Stimulated activated CD8-positive, alpha-beta memory T cell treated with anti-CD3 and anti-CD28 coated beads, Interleukin-12 subunit alpha, Interleukin-12 subunit beta, amount 100 ng/mL, for 4 hours (primary cell): ENCODE results near the gene ZNF777.
"Not testable (repeated sequence)": the region's sequence is repeated elsewhere in the genome, so short reads cannot be mapped to it uniquely, and the experiment has no call there.

Experiments
- DNase-seq: peaks from one replicate; pipeline ENCODE4 v3.0.0-alpha.2; 2020; ENCODE audit warnings: low read depth

ZNF777 gene

DNA sequence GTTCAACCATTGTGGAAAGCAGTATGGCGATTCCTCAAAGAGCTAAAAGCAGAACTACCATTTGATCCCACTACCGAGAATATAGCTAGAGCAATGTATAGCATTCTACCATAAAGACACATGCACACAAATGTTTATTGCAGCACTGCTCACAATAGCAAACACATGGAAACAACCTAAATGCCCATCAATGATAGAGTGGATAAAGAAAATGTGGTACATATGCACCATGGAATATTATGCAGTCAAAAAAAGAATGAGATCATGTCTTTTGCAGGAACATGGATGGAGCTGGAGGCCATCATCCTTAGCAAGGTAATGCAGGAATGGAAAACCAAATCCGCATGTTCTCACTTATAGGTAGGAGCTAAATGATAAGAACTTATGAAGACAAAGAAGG is 47.8 kb downstream of the ZNF777 start:
- not testable (repeated sequence) for DNase-seq

GRCh38 chr7:149409895-149410294 is 51.0 kb downstream of the ZNF777 start:
- DNase-seq, result no peak

DNA sequence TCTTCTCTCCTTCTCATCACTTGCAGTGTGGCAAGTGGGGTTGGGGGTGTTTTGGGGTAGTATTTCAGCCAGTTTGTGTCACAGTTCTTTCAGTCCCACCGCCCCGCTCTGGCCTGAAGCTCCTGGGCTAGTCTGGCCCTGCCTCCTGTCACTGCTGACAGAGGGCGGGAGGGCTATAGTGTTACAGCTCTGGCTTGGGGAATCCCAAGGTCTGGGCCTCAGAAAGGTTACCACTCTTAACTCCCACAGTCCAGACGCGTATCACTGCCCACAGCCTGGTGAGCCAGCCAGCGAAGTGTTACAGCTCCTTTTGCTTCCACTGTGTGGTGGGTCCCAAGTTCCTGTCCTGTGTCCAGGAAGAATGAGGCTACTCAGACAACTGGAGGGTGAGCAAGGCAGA is 56.0 kb downstream of the ZNF777 start:
- no peak for DNase-seq

- no peak for DNase-seq
These were observed 56.5 kb downstream of the ZNF777 start for GRCh38 chr7:149404396-149404795.

- no peak for DNase-seq
These were observed 62.6 kb downstream of the ZNF777 start for GRCh38 chr7:149398195-149398820.

DNA sequence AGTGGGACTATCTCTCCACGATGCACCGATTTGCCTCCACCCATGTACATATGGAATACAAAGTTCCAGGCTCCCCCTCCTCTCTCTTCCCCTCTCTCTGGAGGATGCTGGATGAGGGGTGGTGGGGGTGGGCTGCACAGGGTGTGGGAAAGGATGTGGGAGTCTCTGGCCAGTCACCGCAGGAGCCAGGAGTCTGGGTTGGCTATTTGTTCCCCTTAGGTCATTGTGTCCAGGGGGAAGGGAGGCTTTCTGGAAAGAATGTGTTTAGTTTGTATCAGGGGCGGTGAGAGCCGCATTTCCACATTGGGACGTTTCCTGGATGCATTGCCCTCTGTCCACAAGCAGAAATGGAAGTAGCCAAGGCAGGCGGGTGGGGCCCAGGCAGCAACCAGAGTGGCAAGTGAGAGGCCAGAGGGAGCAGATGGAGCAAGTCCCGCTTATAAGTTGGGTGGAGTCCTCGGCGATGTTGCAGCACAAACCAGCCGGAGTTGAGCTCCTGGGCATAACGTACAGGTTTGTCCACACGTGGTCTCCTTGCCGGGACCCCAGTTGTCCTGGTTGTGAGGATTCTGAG is 63.3 kb downstream of the ZNF777 start:
- DNase-seq, result no peak

- DNase-seq, result not testable (repeated sequence)
These were observed 72.1 kb downstream of the ZNF777 start for GRCh38 chr7:149388550-149389335.

GRCh38 chr7:149386514-149386913 is 74.3 kb downstream of the ZNF777 start:
- DNase-seq, result not testable (repeated sequence)

DNA sequence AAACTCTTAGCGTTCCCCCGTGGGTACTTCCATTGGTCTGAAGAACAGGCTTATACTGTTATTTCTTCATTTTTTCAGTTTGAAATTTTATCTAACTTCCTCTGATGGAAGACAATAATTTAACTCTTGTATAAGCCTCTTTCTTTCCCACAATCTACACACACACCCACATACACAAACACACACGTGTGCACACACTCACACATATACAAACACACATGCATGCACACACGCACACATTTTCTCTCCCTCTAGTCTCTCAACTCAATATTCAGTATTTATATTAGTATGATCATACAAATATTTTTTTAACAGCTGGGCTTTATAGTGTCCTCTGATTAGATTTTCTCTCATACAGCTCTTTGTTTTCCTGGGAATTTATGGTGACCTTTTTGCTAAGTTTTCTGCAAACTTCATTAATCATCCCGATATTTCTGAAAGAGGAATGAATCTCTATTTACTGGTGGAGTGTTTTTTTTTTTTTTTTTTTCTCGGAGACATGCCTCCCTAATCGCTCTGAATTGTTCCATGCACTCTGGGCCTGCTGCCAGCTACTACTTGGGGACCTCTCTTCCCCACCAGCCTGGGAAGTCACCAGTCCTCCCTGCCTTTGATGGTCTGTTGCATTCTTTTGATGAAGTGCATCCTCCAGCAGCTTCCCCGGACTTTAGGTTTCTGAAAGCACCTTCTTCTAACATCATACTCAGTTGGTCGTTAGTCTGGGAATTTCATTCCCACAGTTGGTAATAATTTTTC is 75.5 kb downstream of the ZNF777 start:
- DNase-seq, result no peak
